Endodermal cell (in vitro differentiated cells): ENCODE measurements around the gene WDR19. TPM values are rescaled to one million over a fixed set of nuclear protein-coding genes. Genes with fewer than 3 reads are reported as not detected.

Experiments
- DNase-seq: peaks from one replicate; pipeline ENCODE4 v3.0.0-alpha.2; 2017
- H3K27ac ChIP-seq: 2 replicates; pipeline ENCODE4 v1.5.1; 2013; ENCODE audit warnings: mild to moderate bottlenecking, low read depth, low read length, moderate library complexity
- H3K27me3 ChIP-seq: 2 replicates; pipeline ENCODE4 v1.6.1; 2013; ENCODE audit warnings: mild to moderate bottlenecking, low read length, moderate library complexity; ENCODE audit not compliant: insufficient read depth, control insufficient read depth, poor library complexity, severe bottlenecking
- H3K36me3 ChIP-seq: 2 replicates; pipeline ENCODE4 v1.7.0; 2013; ENCODE audit warnings: mild to moderate bottlenecking, low read length, moderate library complexity; ENCODE audit not compliant: control insufficient read depth, insufficient read depth
- H3K4me1 ChIP-seq: one replicate; pipeline ENCODE4 v1.7.0; 2013; ENCODE audit warnings: low read length; ENCODE audit not compliant: control insufficient read depth, insufficient read depth
- H3K4me3 ChIP-seq: 2 replicates; pipeline ENCODE4 v1.5.1; 2013; ENCODE audit warnings: mild to moderate bottlenecking, low read length, moderate library complexity
- H3K9ac ChIP-seq: 2 replicates; pipeline ENCODE4 v1.6.1; 2013; ENCODE audit warnings: mild to moderate bottlenecking, low read length, moderate library complexity; ENCODE audit not compliant: poor library complexity, severe bottlenecking; ENCODE audit errors: extremely low read depth
- H3K9me3 ChIP-seq: 2 replicates; pipeline ENCODE4 v1.6.1; 2013; ENCODE audit warnings: mild to moderate bottlenecking, low read length, moderate library complexity; ENCODE audit not compliant: control insufficient read depth
- H3K27ac Mint-ChIP-seq: 2 replicates; pipeline ENCODE4 v1.8.0; 2020; ENCODE audit warnings: mixed read lengths
- H3K27me3 Mint-ChIP-seq: 2 replicates; pipeline ENCODE4 v1.8.0; 2021; ENCODE audit warnings: mild to moderate bottlenecking, mixed read lengths; ENCODE audit not compliant: insufficient read depth
- H3K36me3 Mint-ChIP-seq: 2 replicates; pipeline ENCODE4 v1.8.0; 2020; ENCODE audit warnings: low read depth, mixed read lengths
- H3K4me1 Mint-ChIP-seq: 2 replicates; pipeline ENCODE4 v1.8.0; 2020; ENCODE audit warnings: mixed read lengths
- H3K4me3 Mint-ChIP-seq: 2 replicates; pipeline ENCODE4 v1.8.0; 2020; ENCODE audit warnings: mild to moderate bottlenecking, moderate library complexity, mixed read lengths
- H3K9me3 Mint-ChIP-seq: 2 replicates; pipeline ENCODE4 v1.8.0; 2020; ENCODE audit warnings: mild to moderate bottlenecking, mixed read lengths
- WGBS, 2 experiments: methylation state at CpG; one replicate each; pipeline versions ENCODE4 v1.1.5 to v1.1.7; 2013; ENCODE audit warnings: missing lambda C conversion rate in 2 of 2, mixed read lengths in 1 of 2; ENCODE audit not compliant: insufficient coverage in 1 of 2, insufficient read length in 1 of 2; 5-methylcytosine and 5-hydroxymethylcytosine counted together
- total RNA-seq, 2 donors: library from RNA; stranded (reverse); fragmentation: NEBNext Ultra II Directional in 1 of 2; extraction: Animal tissue kit (Norgen Biotek cat#: 25700) in 1 of 2; gene quantifications; 2 replicates in 1 of 2; 3 replicates in 1 of 2; pipeline ENCODE4 v1.2.1, GENCODE V29; 2021
- TF ChIP-seq, protein P1 (sequence below): fragments of 200-600 bp; sonication (generic); conservative IDR thresholded peaks from 2 replicates; pipeline ENCODE4 v1.5.0; 2021; ENCODE audit warnings: antibody characterized with exemption, mild to moderate bottlenecking

The WDR19 gene
- total RNA-seq, 2 donors from 2014 or later = 51.9 to 60.2 TPM

DNA sequence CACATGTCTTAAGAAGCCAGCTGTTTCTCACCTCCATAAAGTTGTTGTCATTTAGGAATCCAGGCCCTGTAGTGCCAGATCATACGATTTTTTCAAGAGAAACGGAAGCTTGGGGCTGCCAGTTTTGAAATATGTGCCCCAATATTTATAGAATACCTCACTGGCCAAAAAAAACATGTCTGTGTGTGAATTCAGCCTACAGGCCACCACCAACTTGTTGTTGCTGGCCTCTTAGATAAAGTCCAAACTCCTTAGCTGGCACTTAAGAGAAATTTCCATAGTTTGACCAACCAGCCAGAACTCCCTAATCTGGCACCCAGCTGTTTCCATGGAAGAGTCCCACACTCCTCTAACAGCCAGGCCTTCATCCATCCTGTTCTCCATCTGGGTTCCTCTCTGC lies 74.1 kb downstream of the WDR19 start:
- no peak overlapping the region for H3K9ac ChIP-seq
- Mint-ChIP-seq H3K4me1 (no peaks in the 10 kb centered on the region), H3K36me3 (peaks cover 44% of the 10 kb centered on the region), H3K4me3 (no peak overlapping the region), H3K27me3 (no peaks in the 10 kb centered on the region), H3K9me3 (no peaks in the 10 kb centered on the region), H3K27ac (no peak overlapping the region)
- WGBS, 2 experiments = 86 to 100% methylated on average over 2 of the region's 2 CpGs
- no peak overlapping the region for H3K4me3 ChIP-seq
- peaks cover 37% of the 10 kb centered on the region for H3K36me3 ChIP-seq
- TF ChIP-seq, protein P1, sequence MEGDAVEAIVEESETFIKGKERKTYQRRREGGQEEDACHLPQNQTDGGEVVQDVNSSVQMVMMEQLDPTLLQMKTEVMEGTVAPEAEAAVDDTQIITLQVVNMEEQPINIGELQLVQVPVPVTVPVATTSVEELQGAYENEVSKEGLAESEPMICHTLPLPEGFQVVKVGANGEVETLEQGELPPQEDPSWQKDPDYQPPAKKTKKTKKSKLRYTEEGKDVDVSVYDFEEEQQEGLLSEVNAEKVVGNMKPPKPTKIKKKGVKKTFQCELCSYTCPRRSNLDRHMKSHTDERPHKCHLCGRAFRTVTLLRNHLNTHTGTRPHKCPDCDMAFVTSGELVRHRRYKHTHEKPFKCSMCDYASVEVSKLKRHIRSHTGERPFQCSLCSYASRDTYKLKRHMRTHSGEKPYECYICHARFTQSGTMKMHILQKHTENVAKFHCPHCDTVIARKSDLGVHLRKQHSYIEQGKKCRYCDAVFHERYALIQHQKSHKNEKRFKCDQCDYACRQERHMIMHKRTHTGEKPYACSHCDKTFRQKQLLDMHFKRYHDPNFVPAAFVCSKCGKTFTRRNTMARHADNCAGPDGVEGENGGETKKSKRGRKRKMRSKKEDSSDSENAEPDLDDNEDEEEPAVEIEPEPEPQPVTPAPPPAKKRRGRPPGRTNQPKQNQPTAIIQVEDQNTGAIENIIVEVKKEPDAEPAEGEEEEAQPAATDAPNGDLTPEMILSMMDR = no peak
- no peaks in the 10 kb centered on the region for H3K4me1 ChIP-seq
- DNase-seq = no peak
- no peaks in the 10 kb centered on the region for H3K9me3 ChIP-seq
- H3K27ac ChIP-seq = no peak overlapping the region
- H3K27me3 ChIP-seq = no peaks in the 10 kb centered on the region

DNA sequence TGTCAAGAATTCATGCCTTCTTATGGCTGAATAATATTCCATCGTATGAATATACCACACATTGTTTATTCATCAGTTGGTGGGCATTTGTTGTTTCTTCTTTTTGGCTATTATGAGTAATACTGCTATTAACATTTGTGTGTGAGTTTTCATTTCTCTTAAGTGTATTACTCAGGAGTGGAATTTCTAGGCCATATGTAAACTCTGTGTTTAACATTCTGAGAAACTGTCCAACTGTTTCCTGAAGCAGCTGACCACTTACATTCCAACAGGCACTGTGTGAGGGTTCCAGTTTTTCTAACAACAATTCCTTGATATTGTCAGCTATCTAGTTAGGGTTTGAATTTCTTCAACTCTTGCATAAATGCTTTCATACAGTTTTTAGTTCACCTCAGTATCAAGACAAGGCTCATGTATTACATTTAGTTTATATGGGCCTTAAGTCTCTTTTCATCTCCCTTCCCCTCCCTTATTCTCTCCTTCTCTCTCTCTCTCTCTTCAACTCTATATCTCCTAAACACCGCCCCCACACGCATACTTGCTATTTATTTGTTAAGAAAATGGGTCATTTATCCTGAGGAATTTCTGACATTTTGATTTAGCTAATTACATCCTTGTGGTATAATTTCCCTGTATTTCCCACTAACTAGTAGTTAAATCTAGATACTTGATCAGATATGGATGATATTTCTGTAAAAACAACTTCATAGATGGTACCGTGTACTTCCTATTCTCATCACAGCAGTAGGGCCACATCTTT lies 77.4 kb downstream of the WDR19 start:
- H3K4me3 ChIP-seq = no peak overlapping the region
- TF ChIP-seq, protein P1 = no peak
- H3K36me3 ChIP-seq = peaks cover 29% of the 10 kb centered on the region
- DNase-seq = no peak
- H3K4me3 Mint-ChIP-seq = no peak overlapping the region
- H3K27me3 Mint-ChIP-seq = no peaks in the 10 kb centered on the region
- peaks cover 57% of the 10 kb centered on the region for H3K36me3 Mint-ChIP-seq
- H3K27me3 ChIP-seq = no peaks in the 10 kb centered on the region
- no peaks in the 10 kb centered on the region for H3K4me1 Mint-ChIP-seq
- no peaks in the 10 kb centered on the region for H3K9me3 ChIP-seq
- WGBS, 2 experiments = 88% methylated on average over 2 of the region's 4 CpGs; no CpG with 5 or more reads in 1 of the 2 experiments
- no peak overlapping the region for H3K27ac ChIP-seq
- H3K9ac ChIP-seq = no peak overlapping the region
- no peaks in the 10 kb centered on the region for H3K4me1 ChIP-seq
- no peaks in the 10 kb centered on the region for H3K9me3 Mint-ChIP-seq
- H3K27ac Mint-ChIP-seq = no peak overlapping the region

DNA sequence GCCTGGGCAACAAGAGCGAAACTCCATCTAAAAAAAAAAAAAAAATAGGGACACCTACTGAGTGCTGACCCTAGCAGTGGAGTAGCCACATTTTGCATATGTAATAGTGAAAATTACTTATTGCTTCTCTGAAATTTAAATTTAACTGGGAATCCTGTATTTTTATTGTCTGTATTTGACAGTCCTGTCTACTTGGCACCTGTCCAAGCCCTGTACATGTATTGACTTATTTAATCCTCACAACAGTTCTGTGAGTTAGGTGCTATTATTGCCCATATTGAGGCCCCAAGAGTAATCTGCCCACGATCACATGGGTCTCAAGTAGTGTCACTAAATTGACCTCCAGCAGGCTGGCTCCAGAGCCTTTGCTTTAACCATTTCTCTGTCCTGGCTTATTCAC lies 81.6 kb downstream of the WDR19 start:
- no peak for DNase-seq
- Histone ChIP-seq H3K9ac (no peak overlapping the region), H3K4me1 (no peaks in the 10 kb centered on the region), H3K4me3 (no peak overlapping the region), H3K36me3 (peaks cover 9% of the 10 kb centered on the region), H3K27ac (no peak overlapping the region), H3K9me3 (no peaks in the 10 kb centered on the region), H3K27me3 (no peaks in the 10 kb centered on the region)
- H3K4me3 Mint-ChIP-seq = no peak overlapping the region
- peaks cover 50% of the 10 kb centered on the region for H3K36me3 Mint-ChIP-seq
- TF ChIP-seq, protein P1 = no peak
- no peaks in the 10 kb centered on the region for H3K9me3 Mint-ChIP-seq
- H3K4me1 Mint-ChIP-seq = peaks cover 5% of the 10 kb centered on the region
- no peaks in the 10 kb centered on the region for H3K27me3 Mint-ChIP-seq
- no peak overlapping the region for H3K27ac Mint-ChIP-seq
- WGBS, 2 experiments = 96 to 100% methylated on average over 1 to 2 of the region's 2 CpGs
